Osteocyte (in vitro differentiated cells): ENCODE data around the gene TBX4. TPM values are rescaled to one million over a fixed set of nuclear protein-coding genes. Genes with fewer than 3 reads are reported as not detected.

Experiments
- DNase-seq: peaks from one replicate; pipeline ENCODE4 v3.0.0; 2021; ENCODE audit warnings: mixed read lengths; ENCODE audit not compliant: unreplicated experiment; ENCODE audit errors: extremely low spot score
- H3K27ac Mint-ChIP-seq: one replicate; pipeline ENCODE4 v1.8.0; 2021; ENCODE audit warnings: mild to moderate bottlenecking, mixed read lengths; ENCODE audit not compliant: unreplicated experiment
- H3K27me3 Mint-ChIP-seq: one replicate; pipeline ENCODE4 v1.8.0; 2021; ENCODE audit warnings: mixed read lengths; ENCODE audit not compliant: unreplicated experiment
- H3K36me3 Mint-ChIP-seq: one replicate; pipeline ENCODE4 v1.8.0; 2021; ENCODE audit warnings: mixed read lengths; ENCODE audit not compliant: unreplicated experiment
- H3K4me1 Mint-ChIP-seq: one replicate; pipeline ENCODE4 v1.8.0; 2021; ENCODE audit warnings: mixed read lengths; ENCODE audit not compliant: unreplicated experiment
- H3K4me3 Mint-ChIP-seq: one replicate; pipeline ENCODE4 v1.8.0; 2021; ENCODE audit warnings: mild to moderate bottlenecking, moderate library complexity, mixed read lengths; ENCODE audit not compliant: unreplicated experiment
- H3K9me3 Mint-ChIP-seq: one replicate; pipeline ENCODE4 v1.8.0; 2021; ENCODE audit warnings: mixed read lengths; ENCODE audit not compliant: unreplicated experiment
- total RNA-seq: library from RNA; stranded (reverse); gene quantifications from 2 replicates; pipeline ENCODE4 v1.2.1, GENCODE V29; 2021
- TF ChIP-seq, protein P1 (sequence below): fragments of 200-600 bp; sonication (generic); IDR thresholded peaks from 2 replicates; pipeline ENCODE4 v1.5.0; 2021; ENCODE audit warnings: antibody characterized with exemption, mild to moderate bottlenecking, moderate library complexity

TBX4 gene
- total RNA-seq, 1 donor from 2014 or later, result not detected

DNA sequence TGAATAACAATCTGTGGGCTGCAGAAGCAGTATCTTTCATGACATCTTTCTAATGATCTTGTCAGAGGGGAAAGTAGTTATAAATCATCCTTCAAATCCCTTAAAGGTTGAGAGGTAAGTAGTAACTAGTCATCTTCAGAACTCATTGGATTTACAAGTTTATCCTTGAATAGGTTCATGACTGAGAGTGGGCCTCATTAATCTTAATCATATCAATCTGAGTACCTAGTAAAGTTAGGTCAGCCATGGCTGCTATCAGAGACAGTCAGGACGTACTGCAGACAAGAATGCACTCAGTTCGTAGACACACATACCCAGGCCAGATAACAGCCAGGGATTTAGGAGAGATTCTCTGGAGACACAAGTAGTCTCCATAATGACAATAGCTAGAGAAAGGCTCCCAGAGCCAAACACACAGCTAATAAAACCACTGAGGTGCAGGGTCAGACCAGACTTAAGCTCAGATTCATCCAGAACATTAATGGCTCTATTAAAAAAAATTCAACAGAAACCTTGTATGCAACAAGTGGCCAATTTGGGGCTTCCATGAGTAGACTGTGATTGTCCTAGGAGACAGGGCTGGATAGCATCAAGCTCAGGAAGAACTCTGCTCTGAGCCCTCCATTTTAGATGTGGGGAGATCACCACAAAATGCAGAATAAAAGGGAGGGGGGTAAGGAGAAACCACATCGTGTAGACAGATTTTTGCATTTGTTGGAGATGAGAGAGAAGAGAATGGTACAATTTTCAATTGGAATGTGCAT is 65.8 kb downstream of the TBX4 start:
- Mint-ChIP-seq H3K27ac (no peak overlapping the region), H3K27me3 (peaks cover 47% of the 10 kb centered on the region), H3K4me3 (no peak overlapping the region), H3K36me3 (no peaks in the 10 kb centered on the region), H3K9me3 (no peaks in the 10 kb centered on the region), H3K4me1 (no peaks in the 10 kb centered on the region)
- TF ChIP-seq, protein P1, sequence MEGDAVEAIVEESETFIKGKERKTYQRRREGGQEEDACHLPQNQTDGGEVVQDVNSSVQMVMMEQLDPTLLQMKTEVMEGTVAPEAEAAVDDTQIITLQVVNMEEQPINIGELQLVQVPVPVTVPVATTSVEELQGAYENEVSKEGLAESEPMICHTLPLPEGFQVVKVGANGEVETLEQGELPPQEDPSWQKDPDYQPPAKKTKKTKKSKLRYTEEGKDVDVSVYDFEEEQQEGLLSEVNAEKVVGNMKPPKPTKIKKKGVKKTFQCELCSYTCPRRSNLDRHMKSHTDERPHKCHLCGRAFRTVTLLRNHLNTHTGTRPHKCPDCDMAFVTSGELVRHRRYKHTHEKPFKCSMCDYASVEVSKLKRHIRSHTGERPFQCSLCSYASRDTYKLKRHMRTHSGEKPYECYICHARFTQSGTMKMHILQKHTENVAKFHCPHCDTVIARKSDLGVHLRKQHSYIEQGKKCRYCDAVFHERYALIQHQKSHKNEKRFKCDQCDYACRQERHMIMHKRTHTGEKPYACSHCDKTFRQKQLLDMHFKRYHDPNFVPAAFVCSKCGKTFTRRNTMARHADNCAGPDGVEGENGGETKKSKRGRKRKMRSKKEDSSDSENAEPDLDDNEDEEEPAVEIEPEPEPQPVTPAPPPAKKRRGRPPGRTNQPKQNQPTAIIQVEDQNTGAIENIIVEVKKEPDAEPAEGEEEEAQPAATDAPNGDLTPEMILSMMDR, result no peak
- DNase-seq, result no peak

DNA sequence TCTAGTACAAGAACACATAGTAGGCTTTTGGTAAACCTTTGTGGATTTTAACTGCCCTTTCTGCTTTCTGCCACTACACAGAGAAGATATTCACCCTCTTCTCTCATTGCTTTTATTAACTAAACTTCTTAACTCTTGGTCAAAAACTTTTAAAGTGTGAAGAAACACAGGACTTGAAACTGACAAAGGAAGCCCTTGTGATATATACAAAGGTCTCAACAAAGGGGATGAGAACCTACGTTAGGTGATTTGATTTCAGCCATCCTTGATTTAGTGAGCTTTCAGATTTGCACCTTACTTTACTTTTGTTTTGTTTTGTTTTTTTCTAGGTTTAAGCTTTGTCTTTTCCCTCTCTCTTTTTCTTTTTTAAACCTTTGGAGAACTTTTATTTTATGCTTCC is 66.9 kb downstream of the TBX4 start:
- no peaks in the 10 kb centered on the region for H3K36me3 Mint-ChIP-seq
- no peak for DNase-seq
- no peak overlapping the region for H3K4me3 Mint-ChIP-seq
- H3K27me3 Mint-ChIP-seq, result peaks cover 54% of the 10 kb centered on the region
- no peaks in the 10 kb centered on the region for H3K9me3 Mint-ChIP-seq
- TF ChIP-seq, protein P1, result no peak
- no peak overlapping the region for H3K27ac Mint-ChIP-seq
- H3K4me1 Mint-ChIP-seq, result no peaks in the 10 kb centered on the region

- Mint-ChIP-seq H3K27me3 (peaks cover 57% of the 10 kb centered on the region), H3K4me3 (no peak overlapping the region), H3K4me1 (no peaks in the 10 kb centered on the region), H3K36me3 (no peaks in the 10 kb centered on the region), H3K27ac (no peak overlapping the region), H3K9me3 (no peaks in the 10 kb centered on the region)
- no peak for DNase-seq
- TF ChIP-seq, protein P1, result no peak
Observed at GRCh38 chr17:61519754-61520440, 67.7 kb downstream of the TBX4 start.

DNA sequence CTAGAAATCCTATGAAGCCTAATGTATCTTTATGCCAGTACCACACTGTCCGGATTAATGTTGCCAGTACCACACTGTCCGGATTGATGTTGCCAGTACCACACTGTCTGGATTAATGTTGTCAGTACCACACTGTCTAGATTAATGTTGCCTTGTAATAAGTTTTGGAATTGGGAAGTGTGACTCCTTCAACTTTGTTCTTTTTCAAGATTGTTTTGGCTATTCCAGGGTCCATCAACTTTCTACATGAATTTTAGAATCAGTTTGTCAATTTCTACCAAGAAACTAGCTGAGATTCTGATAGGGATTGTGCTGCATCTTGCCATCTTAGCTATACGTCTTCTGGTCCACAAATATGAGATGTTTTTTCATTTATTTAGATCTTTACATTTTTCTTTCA is 68.7 kb downstream of the TBX4 start:
- TF ChIP-seq, protein P1, result no peak
- Mint-ChIP-seq H3K27ac (no peak overlapping the region), H3K27me3 (peaks cover 67% of the 10 kb centered on the region), H3K4me1 (no peaks in the 10 kb centered on the region), H3K9me3 (no peaks in the 10 kb centered on the region), H3K4me3 (no peak overlapping the region), H3K36me3 (no peaks in the 10 kb centered on the region)
- DNase-seq, result no peak

- no peaks in the 10 kb centered on the region for H3K36me3 Mint-ChIP-seq
- no peak overlapping the region for H3K27ac Mint-ChIP-seq
- peaks cover 73% of the 10 kb centered on the region for H3K27me3 Mint-ChIP-seq
Observed at GRCh38 chr17:61522088-61522487, 69.9 kb downstream of the TBX4 start.

More at GRCh38 chr17:61522088-61522487, 69.9 kb downstream of the TBX4 start:
- H3K4me1 Mint-ChIP-seq, result no peaks in the 10 kb centered on the region
- TF ChIP-seq, protein P1, result no peak
- DNase-seq, result no peak
- H3K4me3 Mint-ChIP-seq, result no peak overlapping the region
- H3K9me3 Mint-ChIP-seq, result no peaks in the 10 kb centered on the region
